ENCODE data around the gene NPAS3.

GRCh38 chr14:33808187-33808586, 869.5 kb downstream of the NPAS3 start:
- TF ChIP-seq POLR2AphosphoS5 (IDR thresholded peaks at IDR 0.05) = no peak
- no peak for TF ChIP-seq CTCF (IDR thresholded peaks at IDR 0.05)
- no peak for TF ChIP-seq POLR2A (IDR thresholded peaks at IDR 0.05)
- no peak for TF ChIP-seq EP300 (IDR thresholded peaks at IDR 0.05)
